ENCODE measurements around the gene GBX1. TPM values are rescaled to one million over a fixed set of nuclear protein-coding genes. Genes with fewer than 3 reads are reported as not detected.

Gene GBX1
- total RNA-seq, 1 donor from 2014 or later: not detected

DNA sequence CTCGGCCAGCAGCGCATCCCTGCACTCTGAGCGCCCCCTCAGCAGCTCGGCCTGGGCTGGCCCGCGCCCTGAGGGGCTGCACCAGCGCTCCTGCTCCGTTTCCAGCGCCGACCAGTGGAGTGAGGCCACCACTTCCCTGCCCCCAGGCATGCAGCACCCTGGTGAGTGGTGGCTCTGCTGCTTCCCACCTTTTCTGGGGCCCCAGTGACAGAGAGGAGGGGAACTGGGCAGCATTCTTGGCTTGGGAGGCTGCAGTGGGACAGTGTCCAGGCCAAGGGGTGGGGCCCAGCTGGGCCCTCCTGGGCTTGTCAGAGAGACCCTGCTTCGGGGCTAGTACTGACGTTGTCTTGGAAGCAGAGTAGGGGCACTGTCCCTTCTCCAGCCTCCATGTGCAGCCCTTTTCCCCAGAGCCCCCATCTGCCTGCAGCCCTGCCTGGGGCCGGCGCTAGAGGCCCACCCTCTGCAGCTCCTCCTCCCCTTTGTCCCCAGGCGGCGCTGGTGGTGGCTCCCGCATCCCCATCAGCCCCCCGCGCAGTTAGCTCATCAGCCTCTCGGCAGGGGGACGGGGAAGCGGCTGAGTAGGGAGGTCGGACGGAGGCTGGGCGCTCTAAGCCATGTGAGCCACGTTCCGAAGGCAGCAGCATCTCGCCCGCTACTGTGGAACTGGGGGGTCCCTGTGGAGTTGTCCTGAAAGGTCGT lies 29.2 kb downstream of the GBX1 start:
- intact Hi-C loops (cut with micrococcal nuclease): no loop called here
- Mint-ChIP-seq H3K27ac (no peak overlapping the region), H3K27me3 (ENCODE audit: insufficient read depth) (no peaks in the 10 kb centered on the region), H3K9me3 (no peaks in the 10 kb centered on the region), H3K4me3 (no peak overlapping the region), H3K36me3 (ENCODE audit: low read depth) (no peaks in the 10 kb centered on the region), H3K4me1 (ENCODE audit: low read depth) (no peaks in the 10 kb centered on the region)
- no peak for DNase-seq (ENCODE audit: low spot score)

DNA sequence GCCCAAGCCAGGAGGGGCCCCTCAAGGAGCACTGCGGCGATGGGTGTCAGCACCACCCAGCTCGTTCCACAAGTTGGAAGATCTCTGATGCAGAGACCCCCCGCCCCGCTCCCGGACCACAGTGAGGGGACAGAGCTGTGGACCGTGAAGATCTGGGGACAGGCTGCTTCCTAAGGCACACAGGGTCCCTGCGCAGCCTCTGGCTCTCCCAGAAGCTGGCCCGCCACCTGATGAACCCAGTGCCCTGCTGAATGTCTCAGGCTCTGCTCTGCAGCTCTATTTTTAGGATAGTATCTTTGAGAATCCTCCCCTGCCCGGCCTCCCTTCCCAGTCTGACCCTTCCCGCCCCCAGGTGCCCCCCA lies 29.7 kb downstream of the GBX1 start:
- intact Hi-C loops (cut with micrococcal nuclease): no loop called here
- no peak overlapping the region for H3K4me3 Mint-ChIP-seq
- no peaks in the 10 kb centered on the region for H3K4me1 Mint-ChIP-seq (ENCODE audit: low read depth)
- no peak for DNase-seq (ENCODE audit: low spot score)
- H3K27me3 Mint-ChIP-seq (ENCODE audit: insufficient read depth): no peaks in the 10 kb centered on the region
- H3K9me3 Mint-ChIP-seq: no peaks in the 10 kb centered on the region
- no peaks in the 10 kb centered on the region for H3K36me3 Mint-ChIP-seq (ENCODE audit: low read depth)
- H3K27ac Mint-ChIP-seq: no peak overlapping the region

- no peaks in the 10 kb centered on the region for H3K36me3 Mint-ChIP-seq (ENCODE audit: low read depth)
- H3K27ac Mint-ChIP-seq: no peak overlapping the region
- DNase-seq (ENCODE audit: low spot score): no peak
- no peak overlapping the region for H3K4me3 Mint-ChIP-seq
- no peaks in the 10 kb centered on the region for H3K9me3 Mint-ChIP-seq
- intact Hi-C loops (cut with micrococcal nuclease): no loop called here
- H3K4me1 Mint-ChIP-seq (ENCODE audit: low read depth): no peaks in the 10 kb centered on the region
- no peaks in the 10 kb centered on the region for H3K27me3 Mint-ChIP-seq (ENCODE audit: insufficient read depth)
These were observed 30.3 kb downstream of the GBX1 start for GRCh38 chr7:151137076-151137675.

DNA sequence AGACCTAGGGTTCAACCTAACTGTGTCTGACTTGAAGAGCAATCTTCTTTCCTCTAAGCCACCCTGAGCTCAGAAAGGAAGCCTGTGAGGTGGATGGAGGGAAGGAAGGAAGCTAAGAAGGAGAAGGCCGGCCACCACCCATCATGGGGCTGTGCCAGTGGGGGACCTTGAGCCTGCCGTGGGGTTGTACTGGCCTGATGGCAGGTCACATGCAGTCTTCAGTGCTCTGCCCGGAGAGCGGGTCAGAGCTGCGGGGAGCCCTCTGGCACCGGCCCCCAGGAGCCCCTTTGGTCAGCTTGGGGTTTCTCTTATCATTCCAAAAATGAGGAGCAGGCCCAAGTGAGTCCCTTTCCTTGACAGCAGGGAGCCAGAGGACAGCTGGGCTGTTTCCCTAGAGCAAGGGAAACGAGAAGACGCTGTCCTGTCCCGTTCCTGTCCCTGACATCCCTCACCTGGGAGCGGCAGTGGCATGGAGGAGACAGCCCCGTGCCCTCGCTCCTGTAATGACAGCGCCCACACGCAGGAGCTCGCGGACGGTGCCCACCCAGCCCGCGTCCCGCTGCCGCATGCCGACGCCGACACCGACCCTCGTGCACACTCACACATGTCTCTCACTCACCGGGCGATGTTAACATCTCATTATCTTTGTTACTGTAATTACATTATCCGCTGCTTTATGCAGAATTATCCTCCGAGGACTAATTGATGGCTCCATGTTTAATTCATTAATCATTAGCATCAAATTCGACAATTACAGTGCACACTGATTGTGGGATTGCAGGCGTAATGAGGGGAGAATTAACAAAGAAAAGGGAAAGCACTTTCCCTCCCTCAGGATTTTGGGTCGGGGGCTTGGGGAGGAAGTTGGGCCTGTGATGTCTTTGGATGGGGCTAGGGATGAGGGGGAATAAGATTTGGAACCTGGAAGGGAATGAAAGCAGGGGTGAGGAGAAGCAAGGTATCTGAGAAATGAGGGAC lies 31.3 kb downstream of the GBX1 start:
- Mint-ChIP-seq H3K9me3 (no peaks in the 10 kb centered on the region), H3K4me3 (no peak overlapping the region), H3K36me3 (ENCODE audit: low read depth) (no peaks in the 10 kb centered on the region), H3K27me3 (ENCODE audit: insufficient read depth) (no peaks in the 10 kb centered on the region), H3K4me1 (ENCODE audit: low read depth) (no peaks in the 10 kb centered on the region), H3K27ac (no peak overlapping the region)
- intact Hi-C loops (cut with micrococcal nuclease): no loop called here
- DNase-seq (ENCODE audit: low spot score): no peak

- intact Hi-C loops (cut with micrococcal nuclease): no loop called here
- Mint-ChIP-seq H3K9me3 (no peaks in the 10 kb centered on the region), H3K4me3 (no peak overlapping the region), H3K27me3 (ENCODE audit: insufficient read depth) (no peaks in the 10 kb centered on the region), H3K36me3 (ENCODE audit: low read depth) (no peaks in the 10 kb centered on the region), H3K4me1 (ENCODE audit: low read depth) (no peaks in the 10 kb centered on the region), H3K27ac (no peak overlapping the region)
- DNase-seq (ENCODE audit: low spot score): no peak
These were observed 32.0 kb downstream of the GBX1 start for GRCh38 chr7:151135525-151135845.

- H3K27me3 Mint-ChIP-seq (ENCODE audit: insufficient read depth): no peaks in the 10 kb centered on the region
- H3K36me3 Mint-ChIP-seq (ENCODE audit: low read depth): no peaks in the 10 kb centered on the region
- DNase-seq (ENCODE audit: low spot score): no peak
- H3K4me3 Mint-ChIP-seq: no peak overlapping the region
- intact Hi-C loops (cut with micrococcal nuclease): no loop called here
- no peaks in the 10 kb centered on the region for H3K4me1 Mint-ChIP-seq (ENCODE audit: low read depth)
- H3K9me3 Mint-ChIP-seq: no peaks in the 10 kb centered on the region
- H3K27ac Mint-ChIP-seq: no peak overlapping the region
These were observed 32.6 kb downstream of the GBX1 start for GRCh38 chr7:151134743-151135524.

DNA sequence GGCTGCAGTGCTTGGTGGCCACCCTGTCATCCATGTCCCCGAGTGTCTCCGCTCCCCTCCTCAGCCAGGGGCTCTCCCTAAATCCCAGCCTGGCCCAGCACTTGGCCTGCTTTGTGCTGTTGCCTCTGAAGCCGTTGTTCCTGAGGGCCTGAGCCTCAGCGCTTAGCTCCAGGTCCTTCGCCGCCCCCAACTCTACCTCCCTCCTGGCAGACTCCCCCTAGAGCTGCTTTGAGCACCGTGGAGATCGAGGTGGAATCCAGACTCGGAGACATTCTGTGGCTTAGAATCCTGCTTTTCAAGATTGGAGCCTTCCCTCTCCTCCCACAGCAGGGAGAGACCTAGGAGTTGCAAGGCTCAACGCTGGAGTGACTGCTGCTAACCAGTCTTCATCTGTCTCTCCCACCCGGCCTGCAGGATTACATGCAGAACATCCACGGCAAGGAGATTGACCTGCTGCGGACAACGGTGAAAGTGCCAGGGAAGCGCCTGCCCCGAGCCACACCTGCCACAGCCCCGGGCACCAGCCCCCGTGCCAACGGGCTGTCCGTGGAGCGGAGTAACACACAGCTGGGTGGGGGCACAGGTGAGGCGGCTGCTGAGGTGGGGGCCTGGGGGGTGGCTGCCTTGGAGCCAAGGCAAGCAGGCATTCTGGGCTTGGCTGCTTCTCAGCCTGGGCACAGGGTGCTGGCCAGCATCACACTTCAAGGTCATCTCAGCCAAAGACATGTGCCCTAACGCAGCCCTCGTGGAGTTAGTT lies 33.3 kb downstream of the GBX1 start:
- Mint-ChIP-seq H3K36me3 (ENCODE audit: low read depth) (no peaks in the 10 kb centered on the region), H3K27ac (no peak overlapping the region), H3K27me3 (ENCODE audit: insufficient read depth) (no peaks in the 10 kb centered on the region), H3K4me1 (ENCODE audit: low read depth) (no peaks in the 10 kb centered on the region), H3K4me3 (no peak overlapping the region), H3K9me3 (no peaks in the 10 kb centered on the region)
- no peak for DNase-seq (ENCODE audit: low spot score)
- intact Hi-C loops (cut with micrococcal nuclease): no loop called here

DNA sequence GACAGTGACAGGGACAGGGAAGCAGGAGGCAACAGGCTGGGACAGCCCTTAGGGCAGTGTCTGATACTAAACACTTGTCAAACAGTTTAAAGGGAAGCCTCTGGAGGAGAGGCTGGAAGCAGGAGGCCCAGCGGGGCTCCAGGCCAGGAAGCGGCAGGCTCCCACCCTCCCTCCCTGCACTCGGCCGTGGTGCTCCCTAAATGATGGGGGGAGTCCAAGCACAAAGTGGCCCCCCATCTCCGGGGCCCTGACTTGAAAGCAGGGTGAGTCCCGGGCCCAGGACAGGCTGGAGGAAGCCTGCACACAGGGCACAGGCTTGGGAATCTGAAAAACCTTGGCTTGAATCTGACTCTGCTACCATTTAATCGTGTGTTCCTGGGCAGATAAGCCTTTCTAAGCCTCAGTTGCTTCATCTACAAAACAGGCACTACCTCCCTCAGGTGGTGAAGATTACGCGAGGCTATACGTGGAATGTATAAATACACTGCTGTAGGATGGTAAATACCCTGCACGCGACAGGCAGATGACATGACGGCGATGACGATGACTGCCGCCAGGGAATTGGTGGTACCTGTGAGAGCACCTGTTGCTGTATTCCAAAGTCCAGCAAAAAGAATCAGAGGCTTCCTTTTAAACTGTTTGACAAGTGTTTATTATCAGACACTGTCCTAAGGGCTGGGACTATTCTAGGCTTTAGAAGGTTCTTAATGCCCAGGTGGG lies 34.1 kb downstream of the GBX1 start:
- DNase-seq (ENCODE audit: low spot score): no peak
- Mint-ChIP-seq H3K27me3 (ENCODE audit: insufficient read depth) (no peaks in the 10 kb centered on the region), H3K36me3 (ENCODE audit: low read depth) (no peaks in the 10 kb centered on the region), H3K4me3 (no peak overlapping the region), H3K27ac (no peak overlapping the region), H3K9me3 (no peaks in the 10 kb centered on the region), H3K4me1 (ENCODE audit: low read depth) (no peaks in the 10 kb centered on the region)
- intact Hi-C loops (cut with micrococcal nuclease): no loop called here

DNA sequence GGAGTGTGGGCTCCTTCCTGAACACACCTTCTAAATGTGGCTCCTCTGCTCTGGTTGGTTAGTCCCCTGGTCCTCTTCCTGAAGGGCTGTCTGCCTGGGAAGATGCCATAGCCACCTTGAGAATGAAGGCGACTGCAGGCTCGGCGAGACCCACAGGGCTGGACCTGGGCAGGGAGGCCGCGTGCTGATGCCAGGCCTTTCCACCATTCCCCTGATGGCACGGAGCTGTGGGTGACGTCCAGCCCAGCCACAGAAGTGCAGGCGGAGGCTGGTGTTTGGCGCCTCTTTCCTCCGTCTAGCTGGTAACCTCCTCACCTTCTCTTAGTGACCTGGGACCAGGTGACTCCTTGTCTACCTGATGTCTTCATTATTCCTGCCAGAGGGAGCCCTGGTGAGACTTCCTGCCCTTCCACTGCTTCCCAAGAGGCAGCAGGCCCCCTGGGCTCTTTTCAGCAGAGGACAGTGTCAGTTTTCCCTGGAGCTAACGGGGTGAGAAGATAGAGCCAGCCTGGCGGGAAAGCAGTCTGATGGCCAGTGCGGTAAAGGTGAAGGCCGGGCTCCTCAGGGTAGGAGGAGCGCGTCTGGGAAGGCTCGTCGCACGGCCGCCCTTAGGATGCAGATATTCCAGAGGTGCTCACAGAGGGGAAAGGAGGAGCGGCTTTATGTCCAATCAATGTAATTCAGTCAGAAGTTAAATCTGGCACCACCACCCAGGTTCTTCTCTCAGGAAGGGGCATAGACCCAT lies 34.9 kb downstream of the GBX1 start:
- no peak overlapping the region for H3K4me3 Mint-ChIP-seq
- H3K27me3 Mint-ChIP-seq (ENCODE audit: insufficient read depth): no peaks in the 10 kb centered on the region
- no peak for DNase-seq (ENCODE audit: low spot score)
- H3K4me1 Mint-ChIP-seq (ENCODE audit: low read depth): no peaks in the 10 kb centered on the region
- no peaks in the 10 kb centered on the region for H3K36me3 Mint-ChIP-seq (ENCODE audit: low read depth)
- intact Hi-C loops (cut with micrococcal nuclease): no loop called here
- no peaks in the 10 kb centered on the region for H3K9me3 Mint-ChIP-seq
- no peak overlapping the region for H3K27ac Mint-ChIP-seq

DNA sequence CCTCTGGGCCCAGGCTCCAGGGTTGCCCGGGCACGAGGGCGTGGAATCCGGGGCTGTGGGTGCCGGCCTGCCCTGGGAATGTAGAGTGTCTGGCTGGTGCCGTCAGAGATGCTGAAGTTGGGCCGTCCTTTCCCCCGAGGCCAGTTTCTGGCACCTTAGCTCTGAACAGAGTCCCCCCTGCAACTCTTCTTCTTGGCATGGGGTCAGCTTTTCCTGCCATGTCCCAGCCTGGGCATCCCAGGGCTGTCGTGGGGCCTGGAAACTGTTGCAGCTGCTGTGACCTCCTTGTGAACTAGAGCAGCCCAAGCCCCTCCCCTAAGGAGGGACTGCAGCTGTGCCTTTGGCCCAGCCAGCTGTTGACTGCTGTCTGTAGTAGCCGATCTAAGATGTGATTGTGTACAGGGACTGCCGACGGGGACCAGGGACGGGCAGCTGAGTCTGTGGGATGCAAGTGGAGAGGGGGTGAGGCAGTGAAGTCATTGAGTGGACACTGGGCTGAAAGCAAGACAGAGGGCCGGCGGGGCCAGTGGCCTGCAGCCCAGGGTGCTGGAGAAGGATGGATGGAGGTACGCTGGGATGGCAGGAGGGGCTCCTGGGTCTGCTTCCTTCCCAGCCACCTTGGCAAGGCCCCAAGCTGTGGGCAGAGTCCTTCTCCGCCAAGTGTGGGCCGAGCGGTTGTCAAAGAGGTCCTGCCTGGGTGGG lies 35.8 kb downstream of the GBX1 start:
- intact Hi-C loops (cut with micrococcal nuclease): no loop called here
- H3K4me3 Mint-ChIP-seq: no peak overlapping the region
- no peaks in the 10 kb centered on the region for H3K9me3 Mint-ChIP-seq
- H3K27ac Mint-ChIP-seq: no peak overlapping the region
- no peak for DNase-seq (ENCODE audit: low spot score)
- no peaks in the 10 kb centered on the region for H3K27me3 Mint-ChIP-seq (ENCODE audit: insufficient read depth)
- no peaks in the 10 kb centered on the region for H3K36me3 Mint-ChIP-seq (ENCODE audit: low read depth)
- H3K4me1 Mint-ChIP-seq (ENCODE audit: low read depth): no peaks in the 10 kb centered on the region

DNA sequence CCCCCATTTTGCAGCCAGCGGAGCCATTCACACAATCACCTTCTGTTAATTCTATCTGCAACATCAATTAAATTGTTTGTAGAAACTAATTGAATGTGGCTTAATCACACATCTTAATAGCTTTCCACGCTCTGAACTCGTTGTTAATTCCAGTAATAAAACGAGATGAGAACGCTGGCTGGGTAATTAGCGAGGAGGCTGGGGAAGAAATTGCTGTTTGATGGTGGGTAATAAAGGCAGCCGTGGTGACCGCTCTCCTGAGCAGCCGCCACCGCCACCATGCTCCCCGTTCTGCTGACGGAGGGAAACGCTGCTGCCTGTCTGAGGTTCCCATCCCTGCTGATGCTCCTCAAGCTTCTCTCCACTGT lies 36.3 kb downstream of the GBX1 start:
- intact Hi-C loops (cut with micrococcal nuclease): no loop called here
- no peak for DNase-seq (ENCODE audit: low spot score)
- Mint-ChIP-seq H3K4me1 (ENCODE audit: low read depth) (no peaks in the 10 kb centered on the region), H3K9me3 (no peaks in the 10 kb centered on the region), H3K4me3 (no peak overlapping the region), H3K27me3 (ENCODE audit: insufficient read depth) (no peaks in the 10 kb centered on the region), H3K27ac (no peak overlapping the region), H3K36me3 (ENCODE audit: low read depth) (no peaks in the 10 kb centered on the region)
